Measurements from ENCODE around the gene CTNNA1.

- TF ChIP-seq, protein P1, sequence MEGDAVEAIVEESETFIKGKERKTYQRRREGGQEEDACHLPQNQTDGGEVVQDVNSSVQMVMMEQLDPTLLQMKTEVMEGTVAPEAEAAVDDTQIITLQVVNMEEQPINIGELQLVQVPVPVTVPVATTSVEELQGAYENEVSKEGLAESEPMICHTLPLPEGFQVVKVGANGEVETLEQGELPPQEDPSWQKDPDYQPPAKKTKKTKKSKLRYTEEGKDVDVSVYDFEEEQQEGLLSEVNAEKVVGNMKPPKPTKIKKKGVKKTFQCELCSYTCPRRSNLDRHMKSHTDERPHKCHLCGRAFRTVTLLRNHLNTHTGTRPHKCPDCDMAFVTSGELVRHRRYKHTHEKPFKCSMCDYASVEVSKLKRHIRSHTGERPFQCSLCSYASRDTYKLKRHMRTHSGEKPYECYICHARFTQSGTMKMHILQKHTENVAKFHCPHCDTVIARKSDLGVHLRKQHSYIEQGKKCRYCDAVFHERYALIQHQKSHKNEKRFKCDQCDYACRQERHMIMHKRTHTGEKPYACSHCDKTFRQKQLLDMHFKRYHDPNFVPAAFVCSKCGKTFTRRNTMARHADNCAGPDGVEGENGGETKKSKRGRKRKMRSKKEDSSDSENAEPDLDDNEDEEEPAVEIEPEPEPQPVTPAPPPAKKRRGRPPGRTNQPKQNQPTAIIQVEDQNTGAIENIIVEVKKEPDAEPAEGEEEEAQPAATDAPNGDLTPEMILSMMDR (IDR thresholded peaks at IDR 0.05; ENCODE audit: insufficient read depth, low read depth, low read length), result no peak
- TF ChIP-seq EZH2 (IDR thresholded peaks at IDR 0.05; ENCODE audit: insufficient read depth, low read length), result no peak
Observed at GRCh38 chr5:138895918-138896317, 142.7 kb downstream of the CTNNA1 start.

Measured in astrocyte (in vitro differentiated cells and primary cell).